ENCODE measurements around the gene POLE2.
A peak's percentile ranks its signal among the peaks of the same experiment; 100 is the strongest.

Gene POLE2

GRCh38 chr14:49612251-49612650, 75.8 kb downstream of the POLE2 start:
- Histone ChIP-seq H2AFZ (ENCODE audit: low read depth) (no peak overlapping the region), H3K4me2 (no peak overlapping the region), H3K4me3 (IDR thresholded peaks at IDR 0.05; ENCODE audit: insufficient read depth, low read depth, low read length) (no peak overlapping the region), H4K20me1 (ENCODE audit: insufficient read depth) (no peaks in the 10 kb centered on the region), H3K79me2 (ENCODE audit: insufficient read depth, low read depth) (peaks cover 8% of the 10 kb centered on the region; the same call in 1 of the 2 replicates), H3K27me3 (ENCODE audit: insufficient read depth, low read depth) (no peaks in the 10 kb centered on the region), H3K27ac (no peak overlapping the region), H3K9ac (no peak overlapping the region), H3K4me1 (ENCODE audit: low read depth, poor library complexity, severe bottlenecking) (no peaks in the 10 kb centered on the region), H3K36me3 (ENCODE audit: insufficient read depth) (no peaks in the 10 kb centered on the region)
- no peak for TF ChIP-seq CTCF (conservative IDR thresholded peaks at IDR 0.05; ENCODE audit: low read depth, low read length)

- peaks cover 11% of the 10 kb centered on the region; the same call in 1 of the 2 replicates for H3K79me2 ChIP-seq (ENCODE audit: insufficient read depth, low read depth)
- TF ChIP-seq CTCF (conservative IDR thresholded peaks at IDR 0.05; ENCODE audit: low read depth, low read length), result no peak
These were observed 80.4 kb downstream of the POLE2 start for GRCh38 chr14:49607583-49607982.

GRCh38 chr14:49598485-49599300, 89.3 kb downstream of the POLE2 start, which contains the start of gene LRR1:
LRR1 (plus strand) TSS chr14:49598940; CDS start chr14:49599021, 81 bp downstream.
- no peak for TF ChIP-seq CTCF (conservative IDR thresholded peaks at IDR 0.05; ENCODE audit: low read depth, low read length)

More at GRCh38 chr14:49607583-49607982, 80.4 kb downstream of the POLE2 start:
- H3K36me3 ChIP-seq (ENCODE audit: insufficient read depth), result no peaks in the 10 kb centered on the region
- H3K4me2 ChIP-seq, result no peak overlapping the region
- no peaks in the 10 kb centered on the region for H3K4me1 ChIP-seq (ENCODE audit: low read depth, poor library complexity, severe bottlenecking)
- no peaks in the 10 kb centered on the region for H3K27me3 ChIP-seq (ENCODE audit: insufficient read depth, low read depth)
- H3K27ac ChIP-seq, result no peak overlapping the region
- H4K20me1 ChIP-seq (ENCODE audit: insufficient read depth), result no peaks in the 10 kb centered on the region
- H3K4me3 ChIP-seq (IDR thresholded peaks at IDR 0.05; ENCODE audit: insufficient read depth, low read depth, low read length), result no peak overlapping the region
- no peak overlapping the region for H3K9ac ChIP-seq
- H2AFZ ChIP-seq (ENCODE audit: low read depth), result no peak overlapping the region

GRCh38 chr14:49598189-49598484, 89.9 kb downstream of the POLE2 start:
- H3K4me3 ChIP-seq (IDR thresholded peaks at IDR 0.05; ENCODE audit: insufficient read depth, low read depth, low read length), result no peak overlapping the region
- no peaks in the 10 kb centered on the region for H3K36me3 ChIP-seq (ENCODE audit: insufficient read depth)
- no peaks in the 10 kb centered on the region for H4K20me1 ChIP-seq (ENCODE audit: insufficient read depth)
- peaks cover 18% of the 10 kb centered on the region for H3K4me1 ChIP-seq (ENCODE audit: low read depth, poor library complexity, severe bottlenecking)
- peak overlapping the region; percentile 60 for H3K4me2 ChIP-seq
- H2AFZ ChIP-seq (ENCODE audit: low read depth), result peak overlapping the region; percentile 52
- peak overlapping the region; percentile 96 for H3K9ac ChIP-seq
- TF ChIP-seq CTCF (conservative IDR thresholded peaks at IDR 0.05; ENCODE audit: low read depth, low read length), result no peak
- peaks cover 46% of the 10 kb centered on the region for H3K79me2 ChIP-seq (ENCODE audit: insufficient read depth, low read depth)
- H3K27ac ChIP-seq, result peak overlapping the region; percentile 94
- no peaks in the 10 kb centered on the region for H3K27me3 ChIP-seq (ENCODE audit: insufficient read depth, low read depth)

More at GRCh38 chr14:49598485-49599300, 89.3 kb downstream of the POLE2 start, which contains the start of gene LRR1:
- Histone ChIP-seq H4K20me1 (ENCODE audit: insufficient read depth) (no peaks in the 10 kb centered on the region), H3K4me1 (ENCODE audit: low read depth, poor library complexity, severe bottlenecking) (peaks cover 18% of the 10 kb centered on the region), H3K27ac (peak within 1 kb of the TSS; percentile 94), H3K79me2 (ENCODE audit: insufficient read depth, low read depth) (peaks cover 47% of the 10 kb centered on the region), H3K27me3 (ENCODE audit: insufficient read depth, low read depth) (no peaks in the 10 kb centered on the region), H3K9ac (peak within 1 kb of the TSS; percentile 96), H2AFZ (ENCODE audit: low read depth) (peak within 1 kb of the TSS; percentile 52), H3K4me2 (peak within 1 kb of the TSS; percentile 60), H3K4me3 (IDR thresholded peaks at IDR 0.05; ENCODE audit: insufficient read depth, low read depth, low read length) (no peak within 1 kb of the TSS), H3K36me3 (ENCODE audit: insufficient read depth) (no peaks in the 10 kb centered on the region)
